ENCODE data around the gene NRIP2.

NRIP2 gene

GRCh38 chr12:2855546-2855945, 20.7 kb upstream of the NRIP2 start:
- Histone ChIP-seq H3K4me3 (no peak overlapping the region), H3K36me3 (peaks cover 0 to 19% (median 0%) of the 10 kb centered on the region in 3 donors), H3K27ac (no peak overlapping the region), H3K4me1 (peaks cover 0 to 21% (median 2%) of the 10 kb centered on the region in 4 donors), H3K27me3 (no peaks in the 10 kb centered on the region), H3K9me3 (no peaks in the 10 kb centered on the region)
- no peak for TF ChIP-seq CTCF (IDR thresholded peaks at IDR 0.05)
- no peak for DNase-seq
- intact Hi-C loops (cut with DNase I; ENCODE audit: low total_unique reads) = loop anchor here (10.0 kb wide), 1 partner anchor 179 kb away; no protein-coding TSS in a partner anchor

GRCh38 chr12:2854669-2855453, 20.0 kb upstream of the NRIP2 start:
- intact Hi-C loops (cut with DNase I; ENCODE audit: low total_unique reads) = loop anchor here (10.0 kb wide), 1 partner anchor 180 kb away; no protein-coding TSS in a partner anchor

DNA sequence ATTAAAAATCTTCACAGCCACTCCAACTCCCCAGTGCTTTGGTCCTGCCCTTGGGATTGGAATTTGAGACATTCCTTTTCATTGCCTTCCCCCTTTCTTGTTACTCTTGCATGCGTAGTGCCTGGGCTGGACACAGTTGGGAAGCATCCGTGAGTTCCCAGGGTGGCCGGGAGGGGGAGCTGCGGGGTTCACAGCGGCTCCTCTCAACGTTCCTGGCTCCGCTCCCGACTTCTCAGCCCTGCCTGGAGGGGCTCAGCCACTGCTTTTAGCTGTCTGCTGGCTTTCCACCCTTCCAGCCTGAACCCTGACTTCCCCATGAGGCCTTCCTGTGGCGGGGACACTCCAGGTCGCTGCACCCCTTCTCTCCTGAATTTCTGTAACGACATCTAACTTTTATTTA, 18.8 kb upstream of the NRIP2 start:
- intact Hi-C loops (cut with DNase I; ENCODE audit: low total_unique reads) = loop anchor here (10.0 kb wide), 1 partner anchor 181 kb away; no protein-coding TSS in a partner anchor
- peak; percentile 76 to 88 for DNase-seq
- TF ChIP-seq CTCF (IDR thresholded peaks at IDR 0.05) = peak; percentile 86 to 87
- Histone ChIP-seq H3K9me3 (no peaks in the 10 kb centered on the region), H3K27ac (no peak overlapping the region), H3K36me3 (peaks cover 0 to 19% (median 0%) of the 10 kb centered on the region in 3 donors), H3K27me3 (no peaks in the 10 kb centered on the region), H3K4me3 (no peak overlapping the region), H3K4me1 (peaks cover 0 to 30% (median 2%) of the 10 kb centered on the region in 4 donors)

More at GRCh38 chr12:2854669-2855453, 20.0 kb upstream of the NRIP2 start:
- Histone ChIP-seq H3K4me3 (no peak overlapping the region), H3K27me3 (no peaks in the 10 kb centered on the region), H3K4me1 (peaks cover 0 to 24% (median 2%) of the 10 kb centered on the region in 4 donors), H3K27ac (no peak overlapping the region), H3K9me3 (no peaks in the 10 kb centered on the region), H3K36me3 (peaks cover 0 to 19% (median 0%) of the 10 kb centered on the region in 3 donors)
- DNase-seq = no peak
- no peak for TF ChIP-seq CTCF (IDR thresholded peaks at IDR 0.05)

DNA sequence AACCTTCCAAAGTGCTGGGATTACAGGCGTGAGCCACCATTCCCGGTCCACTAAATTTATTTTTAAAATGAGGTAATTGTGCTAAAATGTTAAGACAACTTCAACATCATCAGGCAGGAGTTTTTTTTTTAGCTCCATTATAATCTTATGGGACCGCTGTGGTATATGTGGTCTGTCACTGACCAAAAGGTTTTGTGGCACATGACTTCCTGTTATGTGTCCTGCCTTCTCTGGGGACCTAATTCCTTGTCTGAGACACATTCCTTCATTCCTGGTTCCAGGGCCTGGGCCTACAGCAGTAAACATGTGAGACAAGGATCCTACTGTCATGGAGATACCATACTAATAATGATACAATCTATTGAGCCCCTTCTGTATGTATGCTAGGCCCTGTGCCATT, 17.1 kb upstream of the NRIP2 start:
- no peak for DNase-seq
- Histone ChIP-seq H3K4me1 (peaks cover 0 to 30% (median 2%) of the 10 kb centered on the region in 4 donors), H3K27ac (no peak overlapping the region), H3K27me3 (no peaks in the 10 kb centered on the region), H3K9me3 (no peaks in the 10 kb centered on the region), H3K36me3 (peaks cover 0 to 16% (median 0%) of the 10 kb centered on the region in 3 donors), H3K4me3 (no peak overlapping the region)
- no peak for TF ChIP-seq CTCF (IDR thresholded peaks at IDR 0.05)
- intact Hi-C loops (cut with DNase I; ENCODE audit: low total_unique reads) = loop anchor here (10.0 kb wide), 1 partner anchor 183 kb away; no protein-coding TSS in a partner anchor

GRCh38 chr12:2845280-2845679, 10.4 kb upstream of the NRIP2 start:
- H3K27ac ChIP-seq = peak overlapping the region; percentile 69 to 78
- no peak for TF ChIP-seq CTCF (IDR thresholded peaks at IDR 0.05)
- peak in 1 of 2 donors; percentile 89 for DNase-seq
- H3K36me3 ChIP-seq = peaks cover 0 to 5% (median 0%) of the 10 kb centered on the region in 3 donors
- intact Hi-C loops (cut with DNase I; ENCODE audit: low total_unique reads) = loop anchor here (5.0 kb wide), 1 partner anchor 47 kb away; the partner anchor contains the start of gene TULP3
- no peaks in the 10 kb centered on the region for H3K27me3 ChIP-seq
- H3K4me3 ChIP-seq = no peak overlapping the region
- no peaks in the 10 kb centered on the region for H3K9me3 ChIP-seq
- peaks cover 0 to 67% (median 26%) of the 10 kb centered on the region in 4 donors for H3K4me1 ChIP-seq

Measured in tibial artery (tissue), 4 donors.